K562 (cell line): ENCODE results near the gene LINGO4. TPM values are rescaled to one million over a fixed set of nuclear protein-coding genes. Genes with fewer than 3 reads are reported as not detected.

Source experiments
- ATAC-seq: fragments of 200-7000 bp; cut with Tn5 transposase; 3 replicates; pipeline ENCODE4 v1.9.1; 2020; ENCODE audit warnings: moderate library complexity
- BruUV-seq: library from RNA; stranded (reverse); fragments of 400-500 nt; replicated peaks from 2 replicates; lab custom pipeline; 2021; lab: Mats Ljungman, UMichigan
- CTCF ChIA-PET: fragments of 300-600 bp; formaldehyde crosslinking; extraction: SDS; loops from one replicate; lab custom pipeline; 2021; ENCODE audit warnings: low intra/inter-chr PET ratio; lab: Yijun Ruan, JAX
- POLR2A ChIA-PET: fragments of 300-600, 350-650 bp; sonication (Branson Sonifier 250); formaldehyde crosslinking; extraction: SDS; loops from one replicate; lab custom pipeline; 2021; ENCODE audit warnings: antibody characterized with exemption, inconsistent platforms; lab: Yijun Ruan, JAX
- DNase-seq, 4 experiments: peaks; one replicate each; pipeline versions ENCODE4 v3.0.0 to v3.0.0-alpha.2; 2011 to 2018; ENCODE audit warnings: low spot score in 3 of 4, mixed read lengths in 3 of 4; ENCODE audit errors: extremely low read depth in 1 of 4
- FAIRE-seq: peaks from 2 replicates; lab custom pipeline; 2011; peaks lifted over from hg19 to GRCh38; lab: Jason Lieb, UNC
- H2AFZ ChIP-seq: 2 replicates; pipeline ENCODE4 v1.6.0; 2011; ENCODE audit warnings: low read depth, low read length, control low read depth, inconsistent platforms
- H3K27ac ChIP-seq: fragments of 200-600 bp; 3 replicates; pipeline ENCODE4 v1.8.0; 2011; ENCODE audit warnings: low read depth, mild to moderate bottlenecking, control low read depth, inconsistent platforms, low read length, moderate library complexity, mixed read lengths; ENCODE audit errors: extremely low read depth
- H3K27me3 ChIP-seq, 2 experiments: fragments of 300-600 bp in 1 of 2; 2 replicates in 1 of 2; 3 replicates in 1 of 2; pipeline versions ENCODE4 v1.6.0 to v1.8.0; 2011; ENCODE audit warnings: inconsistent platforms in 2 of 2, low read length in 2 of 2, mild to moderate bottlenecking in 1 of 2, mixed read lengths in 1 of 2, moderate library complexity in 1 of 2; ENCODE audit not compliant: control insufficient read depth in 2 of 2, insufficient read depth in 2 of 2
- H3K36me3 ChIP-seq: fragments of 300-600 bp; 3 replicates; pipeline ENCODE4 v1.8.0; 2011; ENCODE audit warnings: mild to moderate bottlenecking, low read length, inconsistent platforms; ENCODE audit not compliant: control insufficient read depth, insufficient read depth
- H3K4me1 ChIP-seq, 2 experiments: fragments of 200-600 bp in 1 of 2; replicated peaks in 1 of 2; 2 replicates in 1 of 2; 3 replicates in 1 of 2; pipeline versions ENCODE4 v1.5.1 to v1.8.0; 2011; ENCODE audit warnings: inconsistent platforms in 2 of 2, low read length in 2 of 2, mild to moderate bottlenecking in 1 of 2, mixed read lengths in 1 of 2, moderate library complexity in 1 of 2; ENCODE audit not compliant: control insufficient read depth in 2 of 2, insufficient read depth in 2 of 2
- H3K4me2 ChIP-seq: 2 replicates; pipeline ENCODE4 v1.6.1; 2011; ENCODE audit warnings: low read length, control low read depth, inconsistent platforms, mixed read lengths; ENCODE audit not compliant: insufficient read depth
- H3K4me3 ChIP-seq: fragments of 200-600 bp; sonication (generic), shearing (Covaris generic); 2 replicates; pipeline ENCODE4 v1.5.1; 2016; ENCODE audit warnings: control low read depth, inconsistent platforms
- H3K79me2 ChIP-seq: fragments of 200-600 bp; 3 replicates; pipeline ENCODE4 v1.8.0; 2011; ENCODE audit warnings: low read length, inconsistent platforms; ENCODE audit not compliant: control insufficient read depth, insufficient read depth
- H3K9ac ChIP-seq, 2 experiments: 2 replicates each; pipeline versions ENCODE4 v1.6.0 to v1.6.1; 2011; ENCODE audit warnings: low read depth in 2 of 2, low read length in 2 of 2, control low read depth in 1 of 2, inconsistent platforms in 1 of 2, mild to moderate bottlenecking in 1 of 2, mixed read lengths in 1 of 2; ENCODE audit not compliant: insufficient read depth in 1 of 2
- H3K9me1 ChIP-seq: one replicate; pipeline ENCODE4 v1.6.0; 2011; ENCODE audit warnings: inconsistent platforms, mild to moderate bottlenecking, low read length, moderate library complexity; ENCODE audit not compliant: control insufficient read depth, insufficient read depth
- H3K9me3 ChIP-seq: replicated peaks from 2 replicates; pipeline ENCODE4 v1.5.1; 2011; ENCODE audit warnings: low read depth, low read length, inconsistent platforms; ENCODE audit not compliant: control insufficient read depth, insufficient read depth
- H4K20me1 ChIP-seq: replicated peaks from 2 replicates; pipeline ENCODE4 v1.6.1; 2011; ENCODE audit warnings: low read length, inconsistent platforms, mixed read lengths; ENCODE audit not compliant: control insufficient read depth, insufficient read depth
- BMI1 ChIP-seq: fragments of 150-350 bp; IDR thresholded peaks from 2 replicates; pipeline ENCODE4 v1.6.1; 2014; ENCODE audit warnings: low read length
- RAD21 ChIP-seq, 2 experiments: fragments of 250-450 bp in 1 of 2; fragments of 450-650 bp in 1 of 2; sonication (Bioruptor Pico) in 1 of 2; formaldehyde crosslinking in 1 of 2; IDR thresholded peaks in 1 of 2; conservative IDR thresholded peaks in 1 of 2; 2 replicates each; pipeline versions ENCODE4 v1.4.0 to v1.8.0; 2020 to 2022; ENCODE audit warnings: mild to moderate bottlenecking in 2 of 2, moderate library complexity in 1 of 2
- ZKSCAN8 ChIP-seq: fragments of 200-800 bp; sonication (Bioruptor generic); IDR thresholded peaks from 2 replicates; pipeline ENCODE4 v1.6.1; 2016; ENCODE audit warnings: missing genetic modification characterization, missing compliant biosample characterization
- WGBS: fragments of 100-300 bp; shearing (Covaris generic); methylation state at CpG from one replicate; pipeline ENCODE4 v1.1.6; 2016; ENCODE audit warnings: low coverage, mixed read lengths; ENCODE audit not compliant: insufficient coverage; ENCODE audit errors: missing lambda C conversion rate; 5-methylcytosine and 5-hydroxymethylcytosine counted together
- in situ Hi-C: fragments of 300-500 bp; cut with MboI; formaldehyde crosslinking; loops from 4 replicates; pipeline ENCODE4 v1.15.0; 2018; ENCODE audit warnings: inconsistent platforms, mixed read lengths
- intact Hi-C: fragments of 100-400 bp; cut with micrococcal nuclease; formaldehyde crosslinking; loops from 2 replicates; pipeline ENCODE4 v1.14.2; 2022
- polyA plus RNA-seq, 8 experiments: library from polyadenylated mRNA; depleted of rRNA in 4 of 8; stranded (reverse) in 5 of 8; unstranded in 3 of 8; fragments of >200 nt; fragmentation: Nextera tagmentation in 2 of 8; fragmentation: Illumina TruSeq in 1 of 8; extraction: Ambion mirVana in 2 of 8; extraction: Trizol in 1 of 8; gene quantifications; 2 replicates each; pipeline versions ENCODE4 v1.2.1 to v1.2.3, GENCODE V29; 2011 to 2014; ENCODE audit warnings: inconsistent platforms in 1 of 8, missing spikeins in 1 of 8
- total RNA-seq, 7 experiments: library from RNA; depleted of rRNA in 6 of 7; stranded (reverse); fragments of >200 nt in 6 of 7; fragmentation: Illumina TruSeq in 2 of 7; extraction: Trizol in 2 of 7; gene quantifications; 2 replicates each; pipeline versions ENCODE4 v1.2.1 to v1.2.3, GENCODE V29; 2011 to 2021; ENCODE audit warnings: low replicate concordance in 1 of 7

The LINGO4 gene
- total and polyA plus RNA-seq, 9 of the 15 experiments (the other 6 are each of a cell fraction or from before 2014, with no cell fraction given), result not detected

GRCh38 chr1:151849126-151849525 lies 43.9 kb upstream of the LINGO4 start (continued):
- TF ChIP-seq RAD21 (CRISPR knock-in tag; conservative IDR thresholded peaks at IDR 0.05 in 1 of 2, IDR thresholded peaks at IDR 0.05 in 1 of 2), result no peak

- no peak for FAIRE-seq
- ChIA-PET POLR2A (interaction anchor here (0.9 kb wide), 1 partner anchor 9 kb away, joined by 5 read pairs; no protein-coding TSS in a partner anchor), CTCF (no interaction called here)
- DNase-seq, result no peak
- in situ Hi-C loops (no loop called here), intact Hi-C loops (no loop called here)
- no peak for TF ChIP-seq ZKSCAN8 (CRISPR knock-in tag)
- TF ChIP-seq BMI1, result no peak
- peaks cover 5 to 9% of the 10 kb centered on the region in 2 experiments; a peak in 3 of 5 replicates for H3K4me1 ChIP-seq
- H3K9ac ChIP-seq, result peak overlapping the region in 1 of 2 experiments; percentile 18; a peak in 1 of 4 replicates
- WGBS, result 7% methylated on average over 10 of the region's 11 CpGs
- H3K4me3 ChIP-seq, result no peak overlapping the region
- H3K36me3 ChIP-seq, result no peaks in the 10 kb centered on the region
- 0 out of 2 replicates have a peak, but pooled peaks cover 3% of the 10 kb centered on the region for H4K20me1 ChIP-seq
- H3K9me1 ChIP-seq, result peaks cover 4% of the 10 kb centered on the region
- peaks cover 34 to 56% of the 10 kb centered on the region in 2 experiments for H3K27me3 ChIP-seq
- no peaks in the 10 kb centered on the region for H3K79me2 ChIP-seq
- no peak overlapping the region for H3K27ac ChIP-seq
- no TSS peak for BruUV-seq
- no peaks in the 10 kb centered on the region for H3K9me3 ChIP-seq
- H3K4me2 ChIP-seq, result no peak overlapping the region
- no peak overlapping the region for H2AFZ ChIP-seq
- ATAC-seq, result no peak
These were observed 42.8 kb upstream of the LINGO4 start for GRCh38 chr1:151847867-151848596.
